ENCODE results near the gene PFKFB1. TPM values are rescaled to one million over a fixed set of nuclear protein-coding genes. Genes with fewer than 3 reads are reported as not detected.

The PFKFB1 gene
- total and polyA plus RNA-seq, 9 of the 15 experiments (the other 6 are each of a cell fraction or from before 2014, with no cell fraction given): 0.07 to 0.24 (median 0.15) TPM; not detected in 2

GRCh38 chrX:54992911-54993622 is 921 bp downstream of the PFKFB1 start (continued):
- TF ChIP-seq SP2 (IDR thresholded peaks at IDR 0.05; ENCODE audit: extremely low read depth, low read depth, low read length, poor library complexity, severe bottlenecking) (no peak), SPI1 (IDR thresholded peaks at IDR 0.05; ENCODE audit: borderline replicate concordance, low read depth, low read length) (no peak), NFYB (IDR thresholded peaks at IDR 0.05; ENCODE audit: extremely low read depth, insufficient read length) (no peak), BRD9 (IDR thresholded peaks at IDR 0.05; ENCODE audit: low read depth, partially characterized antibody) (no peak), NFIC (IDR thresholded peaks at IDR 0.05) (peak; percentile 37; the same call in 1 of the 2 replicates), ZNF311 (CRISPR knock-in tag; IDR thresholded peaks at IDR 0.05) (no peak), PRDM10 (IDR thresholded peaks at IDR 0.05; ENCODE audit: partially characterized antibody) (peak; percentile 90), SAFB (IDR thresholded peaks at IDR 0.05; ENCODE audit: borderline replicate concordance, low read depth, low read length) (no peak), PATZ1 (CRISPR knock-in tag; IDR thresholded peaks at IDR 0.05; ENCODE audit: borderline replicate concordance) (no peak), ZNF224 (CRISPR knock-in tag; IDR thresholded peaks at IDR 0.05) (no peak), ZBTB40 (IDR thresholded peaks at IDR 0.05) (no peak), ZBTB40 (CRISPR knock-in tag; IDR thresholded peaks at IDR 0.05) (no peak), PML (IDR thresholded peaks at IDR 0.05; ENCODE audit: low read length) (0 out of 2 replicates have a peak, but pooled peaks have one; percentile 38)

Measured in K562 (cell line).